HG03159 (cell line): ENCODE measurements around the gene GRPR.

ENCODE experiments used
- ATAC-seq: cut with Tn5 transposase; IDR thresholded peaks from one replicate; pipeline ENCODE4 v1.9.1; 2021; ENCODE audit warnings: mild to moderate bottlenecking, moderate library complexity; ENCODE audit not compliant: unreplicated experiment

Gene GRPR

DNA sequence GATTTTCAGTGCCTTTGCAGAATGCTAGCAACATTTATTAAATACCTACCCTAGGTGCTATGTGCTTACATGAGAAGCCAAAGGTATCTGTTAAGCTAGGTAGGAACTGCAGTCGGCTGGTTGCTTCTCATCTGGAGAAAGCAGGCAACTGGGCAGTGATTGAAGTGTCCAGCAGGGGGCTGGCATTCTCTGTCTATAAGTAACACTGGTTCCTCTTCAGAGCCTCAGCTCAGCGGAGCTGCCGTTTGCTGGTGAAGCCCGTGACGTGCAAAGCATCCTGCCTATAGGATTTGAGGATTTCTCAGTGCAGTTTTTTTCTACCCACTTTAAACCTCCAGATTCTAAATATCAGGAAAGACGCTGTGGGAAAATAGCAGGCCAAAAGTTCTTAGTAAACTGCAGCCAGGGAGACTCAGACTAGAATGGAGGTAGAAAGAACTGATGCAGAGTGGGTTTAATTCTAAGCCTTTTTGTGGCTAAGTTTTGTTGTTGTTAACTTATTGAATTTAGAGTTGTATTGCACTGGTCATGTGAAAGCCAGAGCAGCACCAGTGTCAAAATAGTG lies at the start of gene GRPR:
Gene GRPR, plus strand, starts transcription at position 344 of the 565 bp plus-strand sequence. CDS start 389 bp downstream, outside the sequence.
- peak; percentile 64 for ATAC-seq

DNA sequence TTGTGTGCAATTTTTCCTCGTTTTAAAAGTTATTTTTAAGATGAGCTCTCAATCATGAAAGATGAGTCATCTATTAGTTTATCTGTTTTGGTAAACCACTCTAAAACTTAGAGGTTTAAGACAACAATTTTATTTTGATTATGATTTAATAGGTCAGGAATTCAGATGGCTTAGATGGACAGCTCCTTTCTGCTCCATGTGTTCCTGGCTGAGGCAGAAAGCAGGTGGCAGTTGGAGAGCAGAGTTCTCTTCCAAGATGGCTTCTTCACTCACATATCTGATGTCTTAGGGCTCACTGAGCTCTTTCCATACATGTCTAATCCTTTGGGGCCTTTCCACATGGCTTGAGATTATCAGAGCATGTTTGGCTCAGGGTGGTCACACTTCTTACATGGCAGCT lies 48.3 kb upstream of the GRPR start:
- ATAC-seq, result no peak

DNA sequence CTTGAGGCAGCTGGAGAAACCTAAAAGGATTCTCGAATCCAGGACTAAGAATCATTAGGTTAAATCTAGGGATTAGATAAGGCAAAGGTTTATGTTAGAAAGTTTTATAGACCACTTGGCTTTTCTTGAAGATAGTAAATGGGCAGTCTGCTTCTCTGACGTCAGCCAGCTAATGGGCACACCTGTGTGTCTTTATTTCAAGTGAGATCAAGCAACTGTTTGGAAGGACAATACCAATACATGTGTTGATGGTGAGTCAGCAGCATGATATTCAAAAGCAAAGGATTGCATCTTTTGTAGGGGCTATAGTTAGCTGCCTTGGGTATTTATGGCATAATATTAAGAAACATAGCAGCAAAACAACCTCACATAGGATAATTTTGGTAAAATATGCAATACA lies 46.5 kb upstream of the GRPR start:
- no peak for ATAC-seq

DNA sequence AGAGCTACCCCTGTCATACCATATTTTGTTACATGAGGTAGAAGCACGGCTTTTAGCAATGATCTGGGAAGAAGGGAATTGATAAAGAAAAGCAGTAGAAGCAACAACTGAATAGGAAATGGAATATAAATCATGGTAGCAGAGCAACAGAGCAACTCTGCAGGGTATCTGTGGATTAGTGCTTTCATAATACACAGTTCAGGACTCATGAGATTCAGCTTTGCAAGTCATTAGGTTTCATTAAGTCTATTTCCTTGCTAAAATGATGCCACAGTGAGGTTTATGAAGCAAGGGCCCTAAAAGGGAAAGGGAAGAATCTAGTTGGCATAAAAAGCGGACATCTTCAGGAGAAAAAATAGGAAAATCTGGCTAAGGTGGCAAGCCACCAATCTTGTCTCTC lies 45.6 kb upstream of the GRPR start:
- ATAC-seq, result no peak

DNA sequence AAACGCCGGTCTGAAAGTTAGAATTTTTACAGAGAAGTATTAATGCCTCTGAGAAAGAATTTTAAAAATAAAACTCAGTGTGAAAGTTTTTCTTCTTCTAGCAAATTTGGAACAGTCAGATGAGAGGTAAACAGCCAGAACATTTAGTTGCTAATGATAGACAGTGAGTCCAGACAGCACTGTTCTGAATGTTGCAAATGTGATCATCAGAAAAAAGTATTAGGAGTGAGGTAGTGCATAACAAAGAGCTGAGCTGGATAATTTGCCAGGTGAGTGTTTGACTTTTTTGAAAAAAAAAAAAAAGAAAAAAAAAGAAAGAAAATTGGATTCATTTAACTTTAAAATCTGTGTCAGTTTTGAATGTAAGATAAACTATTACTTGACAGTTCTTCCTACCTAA lies 42.0 kb upstream of the GRPR start:
- no peak for ATAC-seq

DNA sequence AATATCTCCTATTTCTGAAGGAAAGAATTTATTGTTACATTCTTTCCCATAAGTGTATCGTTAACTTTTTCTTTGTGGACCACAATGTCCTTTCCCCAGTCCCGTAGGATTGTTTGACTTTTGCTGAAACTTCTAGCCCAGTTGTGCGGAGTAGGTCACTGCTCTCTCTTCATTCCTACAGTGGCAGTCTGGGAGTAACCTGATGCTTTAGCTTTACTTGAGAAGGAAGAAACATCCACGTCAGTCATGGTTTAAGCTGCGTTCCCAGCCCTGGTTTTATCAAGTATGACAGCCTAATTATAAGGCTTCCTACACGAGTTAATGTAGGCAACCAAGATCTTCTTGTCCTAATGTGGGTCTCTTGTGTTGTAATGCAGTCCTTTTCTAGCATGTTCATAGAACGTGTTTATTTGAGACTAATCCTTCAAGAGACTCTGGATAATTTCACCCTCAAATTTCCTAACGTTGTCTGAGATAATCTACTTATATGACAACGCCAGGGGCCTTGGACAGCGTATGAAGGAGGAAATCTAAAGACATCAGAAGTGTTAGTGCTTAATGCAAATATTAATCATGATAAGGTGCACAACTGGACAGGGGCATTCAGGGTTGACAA lies 40.8 kb upstream of the GRPR start:
- ATAC-seq, result no peak

DNA sequence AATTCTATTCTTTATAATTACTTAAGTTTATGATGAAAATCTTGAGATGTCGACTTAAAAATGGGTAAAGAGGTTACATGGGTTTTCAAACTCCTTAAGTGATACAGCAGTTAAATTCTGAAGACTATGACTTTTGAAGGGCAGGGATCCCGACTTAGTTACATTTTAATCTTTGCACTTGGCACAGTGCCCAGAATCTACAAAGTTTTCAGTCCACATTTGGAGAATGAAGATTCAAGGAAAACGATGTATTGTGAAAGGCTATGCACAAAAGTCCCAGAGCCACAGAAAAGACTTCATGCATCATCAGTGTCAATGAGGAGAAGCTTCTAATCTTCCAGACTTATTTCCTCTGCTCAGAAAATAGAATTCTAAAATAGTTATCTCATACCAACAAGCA lies 36.3 kb upstream of the GRPR start:
- no peak for ATAC-seq

DNA sequence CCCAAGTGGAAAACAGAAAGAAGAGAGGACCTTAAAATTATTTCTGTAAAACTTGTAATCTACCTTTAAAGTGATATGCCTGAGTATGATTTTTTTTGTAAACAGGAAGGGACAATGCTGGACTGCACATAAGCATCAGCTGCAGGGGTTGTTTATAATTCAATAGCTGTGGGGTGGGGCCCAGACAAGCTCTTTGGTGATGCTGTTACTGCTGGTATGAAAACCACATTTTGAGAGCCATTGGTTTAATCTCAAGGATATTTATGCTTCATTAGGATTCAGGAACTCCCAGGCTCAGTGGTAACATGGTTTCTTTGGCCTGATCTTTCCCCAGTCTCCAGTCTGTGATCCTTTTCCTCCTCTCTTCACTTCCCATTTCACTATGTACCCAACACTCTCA lies 34.3 kb upstream of the GRPR start:
- ATAC-seq, result no peak

DNA sequence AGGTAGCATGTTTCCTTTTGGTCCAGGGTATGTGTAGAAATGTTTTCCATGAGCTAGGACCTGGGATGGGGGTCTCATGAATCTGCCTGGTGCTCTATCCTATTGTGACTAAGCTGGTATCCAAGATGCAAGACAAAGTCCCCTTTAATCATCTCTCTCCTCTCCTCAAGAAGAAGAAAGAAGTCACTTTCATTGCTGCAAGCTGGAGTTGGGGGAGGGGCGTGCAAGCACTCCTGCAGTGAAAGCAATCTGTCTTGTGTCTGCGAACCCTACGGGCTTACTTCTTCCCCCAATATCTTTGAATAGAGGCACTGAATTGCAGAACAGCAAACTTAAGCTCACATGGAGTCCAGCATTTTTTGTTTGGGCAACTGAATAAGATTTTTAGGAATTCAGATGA lies 27.2 kb upstream of the GRPR start:
- no peak for ATAC-seq

DNA sequence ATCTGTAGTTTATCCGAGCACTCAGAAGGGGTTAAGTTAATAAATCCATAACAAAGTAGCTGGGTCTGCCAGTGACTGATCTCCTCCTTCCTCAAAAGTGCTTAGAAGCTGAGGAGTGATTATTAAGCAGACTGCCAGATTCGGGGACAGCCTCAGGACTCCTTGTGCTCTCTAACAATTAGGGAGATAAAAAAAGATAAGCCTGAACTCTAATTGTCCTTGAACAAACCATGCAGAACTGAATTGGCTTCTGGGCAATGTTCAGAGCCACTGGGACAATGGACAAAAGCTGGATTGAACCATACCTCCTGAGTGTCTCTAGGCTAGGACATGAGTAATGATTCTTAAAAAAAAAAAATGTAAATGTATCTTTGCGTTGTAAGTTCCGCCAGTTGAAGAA lies 22.7 kb upstream of the GRPR start:
- no peak for ATAC-seq

DNA sequence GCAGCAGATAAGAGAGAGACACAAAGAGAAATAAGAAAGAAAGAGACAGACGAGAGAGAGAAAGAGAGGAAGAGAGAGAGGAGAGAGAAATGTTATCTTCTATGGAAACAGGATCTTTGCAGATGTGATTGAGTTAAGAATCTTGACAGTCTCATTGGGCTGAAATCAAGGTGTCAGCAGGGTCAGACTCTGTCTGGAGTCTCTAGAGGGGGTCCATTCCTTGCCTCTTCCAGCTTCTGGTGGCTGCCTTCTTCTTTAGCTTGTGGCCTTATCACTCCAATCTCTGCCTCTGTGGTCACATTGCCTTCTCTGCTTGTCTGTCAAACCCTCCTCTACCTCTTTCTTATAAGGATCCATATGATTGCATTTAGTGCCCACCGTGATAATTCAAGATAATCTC lies 21.8 kb upstream of the GRPR start:
- ATAC-seq, result no peak

DNA sequence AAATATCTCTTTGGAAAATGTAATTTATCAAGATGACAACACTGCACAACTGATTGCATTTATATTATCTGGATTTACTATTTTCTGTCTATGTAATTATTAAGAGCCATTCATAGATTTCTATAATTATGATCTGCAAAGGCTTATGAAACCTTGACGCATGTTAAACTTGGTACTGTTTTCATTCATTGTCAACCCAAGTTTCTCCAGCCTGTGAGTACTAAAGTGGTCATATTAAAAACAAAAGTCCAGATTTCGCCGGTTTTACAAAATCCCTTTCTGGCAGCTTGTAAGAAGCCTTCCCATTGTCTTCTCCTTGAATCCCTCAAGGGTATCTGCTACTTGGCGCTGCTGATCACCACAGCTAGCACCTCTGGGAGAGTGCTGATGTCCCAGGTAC lies 19.7 kb upstream of the GRPR start:
- ATAC-seq, result peak; percentile 57

DNA sequence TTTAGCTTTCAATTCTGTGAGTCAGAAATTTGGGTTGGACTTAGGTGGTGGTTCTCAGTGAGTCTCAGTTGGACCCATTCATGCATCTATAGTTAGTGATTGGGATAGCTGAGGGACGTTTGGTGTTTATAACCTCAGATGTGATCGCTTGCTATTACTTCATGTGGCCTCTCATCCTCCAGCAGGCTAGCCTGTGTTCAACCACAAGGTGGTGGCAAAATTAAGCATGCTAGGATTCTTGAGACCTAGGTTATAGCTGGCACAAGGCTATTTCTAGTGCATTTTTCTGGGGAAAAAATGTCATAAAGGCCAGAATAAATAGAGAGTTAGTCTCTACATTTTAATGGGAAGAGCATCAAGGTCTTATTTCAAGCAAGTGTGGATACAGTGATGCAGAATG lies 10.9 kb upstream of the GRPR start:
- ATAC-seq, result no peak

DNA sequence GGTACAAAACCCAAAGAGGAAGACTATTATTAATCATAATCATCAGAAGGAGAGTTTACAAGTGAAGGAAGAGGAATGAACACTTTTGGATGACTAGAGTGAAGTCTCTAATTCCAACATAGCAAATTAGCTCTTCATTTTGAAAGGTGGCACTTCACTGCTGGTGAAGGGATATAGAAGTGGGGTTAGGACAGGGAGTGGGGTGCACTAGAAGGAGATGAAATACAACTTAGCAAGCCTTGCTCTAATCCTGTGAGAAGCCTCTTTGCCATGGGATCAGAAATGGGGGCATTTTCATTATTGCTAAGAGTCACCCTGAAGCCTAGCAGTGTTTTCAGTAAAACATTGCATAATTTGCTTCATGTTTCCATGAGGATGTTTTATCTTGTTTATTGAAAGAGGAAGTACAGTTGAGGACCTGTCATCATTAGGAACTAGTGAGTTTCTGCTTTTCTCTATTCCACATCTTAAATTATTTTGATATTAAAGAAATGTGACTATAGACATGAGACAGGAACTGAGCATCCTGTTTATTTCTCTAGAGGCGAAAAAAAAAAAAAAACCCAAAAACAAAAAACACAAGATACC lies 9.3 kb upstream of the GRPR start:
- no peak for ATAC-seq

DNA sequence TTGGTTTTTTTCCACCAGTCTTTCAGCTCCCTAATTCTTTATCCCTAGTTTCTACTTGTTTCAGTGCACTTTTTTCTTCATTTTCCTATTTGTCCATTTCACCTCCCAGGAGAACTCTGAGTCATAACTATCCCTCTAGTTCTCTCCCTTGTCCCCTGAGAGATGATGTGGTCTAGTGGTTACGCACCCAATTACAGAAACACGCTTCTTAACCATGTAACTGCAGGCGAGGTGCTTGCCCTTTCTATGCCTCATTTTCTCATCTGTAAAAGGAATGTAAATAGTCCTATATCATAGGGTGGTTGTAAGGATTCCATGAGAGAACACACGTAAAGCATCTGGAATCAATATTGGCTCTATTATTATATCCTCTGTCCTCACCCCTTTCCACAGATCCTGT lies 8.8 kb upstream of the GRPR start:
- ATAC-seq, result no peak

DNA sequence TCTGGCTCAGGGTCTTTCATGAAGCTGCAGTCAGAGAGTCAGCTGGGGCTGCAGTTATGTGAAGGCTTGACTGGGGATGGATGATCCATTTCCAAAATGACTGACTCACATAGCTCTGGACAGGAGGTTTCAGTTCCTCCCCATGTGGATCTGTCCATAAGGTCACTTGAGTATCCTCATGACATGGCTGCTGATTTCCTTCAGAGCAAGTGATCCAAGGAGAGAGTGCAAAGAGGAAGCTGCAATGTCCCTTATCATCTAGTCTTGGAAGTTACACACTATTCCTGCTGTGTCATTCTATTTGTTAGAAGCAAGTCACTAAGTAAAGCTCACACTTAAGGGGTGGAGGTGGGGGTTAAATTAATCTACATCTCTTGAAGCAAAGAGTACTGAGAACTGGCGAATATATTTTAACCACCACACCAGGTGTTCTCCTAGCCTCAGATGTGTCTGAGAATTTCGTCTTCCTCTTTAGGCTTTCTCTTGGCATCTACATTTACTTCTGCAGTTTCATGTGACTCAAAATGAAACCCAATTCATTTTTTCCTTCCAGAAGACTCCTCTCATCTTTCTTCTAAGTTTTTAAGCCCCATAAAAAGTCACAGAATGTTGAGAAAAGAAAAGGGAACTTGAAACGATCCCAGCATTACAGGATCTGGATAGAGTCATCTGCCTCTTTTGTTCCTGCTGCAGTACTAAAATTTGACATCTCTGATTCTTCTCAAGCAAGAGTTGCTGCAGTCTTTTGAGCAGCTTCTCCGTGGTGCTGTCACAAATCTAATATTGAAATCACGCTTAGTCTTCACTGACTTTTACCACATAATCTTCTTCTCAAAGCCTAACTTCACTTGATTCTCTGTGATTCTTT lies 3.8 kb upstream of the GRPR start:
- peak; percentile 87 for ATAC-seq

DNA sequence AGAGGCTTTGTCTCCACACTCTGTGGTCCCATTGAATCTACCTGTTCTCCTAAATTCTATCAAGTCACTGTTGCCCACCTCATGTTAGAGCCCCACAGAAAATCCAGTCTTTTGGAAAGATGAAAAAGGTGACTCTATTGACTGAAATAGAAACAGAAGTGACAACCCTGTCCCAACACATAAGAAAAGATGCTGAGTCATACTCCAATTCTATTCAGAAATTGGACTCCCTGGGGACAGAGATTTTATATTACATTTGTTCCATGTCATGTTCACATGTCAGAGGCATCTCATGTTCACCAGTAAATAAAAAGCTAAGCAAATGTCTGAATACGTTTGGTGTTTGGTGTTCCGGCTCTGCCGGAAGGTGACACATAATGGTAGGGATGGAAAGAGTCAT lies 2.9 kb upstream of the GRPR start:
- no peak for ATAC-seq

DNA sequence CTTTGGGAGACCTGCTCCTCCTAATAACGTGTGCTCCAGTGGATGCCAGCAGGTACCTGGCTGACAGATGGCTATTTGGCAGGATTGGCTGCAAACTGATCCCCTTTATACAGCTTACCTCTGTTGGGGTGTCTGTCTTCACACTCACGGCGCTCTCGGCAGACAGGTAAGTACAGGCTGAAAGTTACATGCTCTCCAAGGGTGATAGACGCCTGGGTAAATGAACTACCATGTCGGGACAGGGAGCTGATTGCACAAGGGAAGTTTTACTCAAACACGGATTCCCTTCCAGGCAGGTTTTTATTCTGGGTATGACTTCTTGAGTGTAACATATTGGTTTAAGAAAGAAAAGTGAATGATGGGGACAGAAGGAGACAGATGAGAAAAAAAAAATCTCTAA lies 836 bp downstream of the GRPR start:
- no peak for ATAC-seq

DNA sequence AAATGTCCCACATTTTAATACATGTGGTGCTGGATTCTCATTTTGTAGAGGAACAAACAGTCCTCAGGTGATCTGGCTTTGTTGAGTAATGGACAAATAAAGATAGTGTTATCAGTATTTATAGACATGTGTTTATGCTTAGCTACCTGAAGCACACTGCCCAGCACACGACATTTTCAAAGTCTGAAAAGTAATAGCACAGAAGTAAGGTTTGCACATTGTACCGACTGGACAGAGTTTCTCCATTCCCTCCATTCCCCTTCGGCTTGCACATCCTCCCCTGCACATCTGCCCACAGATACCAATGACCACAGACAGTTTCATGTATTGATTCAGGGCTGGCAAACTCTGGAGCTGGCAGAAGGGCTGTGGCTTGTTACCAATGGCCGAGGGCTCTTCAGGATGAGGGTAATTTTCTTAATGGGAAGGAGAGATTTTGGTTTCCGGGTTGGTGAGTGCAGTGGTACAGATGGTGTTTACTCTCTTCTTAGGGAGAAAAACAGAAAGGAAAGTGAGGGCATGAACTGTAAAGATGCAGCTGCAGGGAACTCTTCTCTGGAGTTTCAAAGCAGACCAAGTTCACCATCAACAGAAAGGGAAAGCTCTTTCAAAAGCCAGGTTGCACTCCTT lies 2.3 kb downstream of the GRPR start:
- ATAC-seq, result no peak

DNA sequence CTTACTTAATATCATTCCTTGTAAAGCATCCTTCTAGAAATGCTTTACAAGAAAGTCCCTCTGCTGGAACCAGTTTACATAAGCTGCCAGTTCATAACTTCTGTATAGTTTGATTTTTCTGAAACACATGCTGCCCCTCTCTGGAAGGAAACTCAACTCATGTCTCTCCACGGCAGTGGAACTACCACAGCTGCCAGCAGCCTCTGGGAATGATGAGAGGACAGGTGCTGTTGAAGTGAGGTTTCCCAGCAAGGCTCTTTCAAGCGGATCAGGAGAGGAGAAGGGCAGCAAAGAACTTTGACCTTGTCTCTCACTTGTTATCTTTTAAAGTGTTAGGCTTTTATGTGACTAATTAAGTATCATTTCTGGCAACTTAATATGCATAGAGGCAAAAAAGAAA lies 7.3 kb downstream of the GRPR start:
- ATAC-seq, result no peak

DNA sequence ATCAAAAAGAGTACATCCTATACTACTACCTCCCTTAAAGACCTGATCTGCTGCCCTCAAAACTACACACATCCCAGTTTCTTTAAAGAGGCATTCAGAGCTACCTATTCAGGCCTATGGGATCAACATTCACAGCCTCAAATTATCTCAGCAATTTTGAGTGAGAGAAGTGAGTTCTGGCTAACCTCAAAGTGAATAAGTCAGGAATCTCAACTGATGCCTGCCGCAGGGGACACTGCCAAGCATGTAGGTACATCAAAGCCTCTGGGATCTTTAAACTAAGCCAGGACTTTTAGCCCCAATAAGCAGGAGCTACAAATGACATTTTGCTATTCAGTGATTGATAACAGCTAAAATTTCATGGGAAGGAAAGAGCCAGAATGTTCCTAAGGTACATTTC lies 11.6 kb downstream of the GRPR start:
- no peak for ATAC-seq
